SU-DHL-6 (cell line): ENCODE data around the gene PCNX4.

Experiments
- H2AFZ ChIP-seq: fragments of 200-600 bp; sonication (generic); 2 replicates; pipeline ENCODE4 v1.6.1; 2014; ENCODE audit warnings: low read depth, mild to moderate bottlenecking, moderate library complexity, mixed read lengths, antibody characterized with exemption, low read length; ENCODE audit not compliant: severe bottlenecking
- H3F3A ChIP-seq: fragments of 200-600 bp; shearing (Covaris generic); 2 replicates; pipeline ENCODE4 v1.6.0; 2016; ENCODE audit warnings: antibody characterized with exemption, mild to moderate bottlenecking; ENCODE audit not compliant: insufficient read depth
- H3K27ac ChIP-seq: fragments of 200-600 bp; sonication (generic); 2 replicates; pipeline ENCODE4 v1.5.1; 2016; ENCODE audit warnings: low read depth, mild to moderate bottlenecking, low read length, moderate library complexity, mixed read lengths
- H3K27me3 ChIP-seq: fragments of 200-600 bp; sonication (generic), shearing (Covaris generic); 2 replicates; pipeline ENCODE4 v1.6.0; 2014; ENCODE audit warnings: mild to moderate bottlenecking, low read length
- H3K36me3 ChIP-seq: fragments of 200-600 bp; sonication (generic); 2 replicates; pipeline ENCODE4 v1.6.1; 2014; ENCODE audit warnings: mild to moderate bottlenecking, low read length, mixed read lengths
- H3K4me2 ChIP-seq: fragments of 300-600, 200-600 bp; shearing (Covaris generic), sonication (generic); 2 replicates; pipeline ENCODE4 v1.6.0; 2014; ENCODE audit warnings: low read length, low read depth, mild to moderate bottlenecking; ENCODE audit not compliant: poor library complexity, severe bottlenecking
- H3K4me3 ChIP-seq: fragments of 200-600 bp; sonication (generic); 2 replicates; pipeline ENCODE4 v1.5.1; 2014; ENCODE audit warnings: antibody characterized with exemption, low read length, mild to moderate bottlenecking, mixed read lengths; ENCODE audit not compliant: insufficient read depth, poor library complexity, severe bottlenecking
- H3K79me2 ChIP-seq: fragments of 200-600 bp; sonication (generic); 2 replicates; pipeline ENCODE4 v1.6.1; 2014; ENCODE audit warnings: mild to moderate bottlenecking, low read length, moderate library complexity; ENCODE audit not compliant: insufficient read depth
- H3K9ac ChIP-seq: fragments of 200-600 bp; sonication (generic); 2 replicates; pipeline ENCODE4 v1.7.0; 2014; ENCODE audit warnings: mild to moderate bottlenecking, low read length
- H3K9me2 ChIP-seq: fragments of 200-600 bp; sonication (generic); replicated peaks from 2 replicates; pipeline ENCODE4 v1.6.1; 2014; ENCODE audit warnings: low read length; ENCODE audit not compliant: insufficient read depth
- H3K9me3 ChIP-seq: fragments of 200-600 bp; sonication (generic); 2 replicates; pipeline ENCODE4 v1.6.1; 2014; ENCODE audit warnings: low read length, mixed read lengths; ENCODE audit not compliant: insufficient read depth
- H4K20me1 ChIP-seq: fragments of 200-600 bp; sonication (generic); 2 replicates; pipeline ENCODE4 v1.6.1; 2014; ENCODE audit warnings: low read depth, mild to moderate bottlenecking, antibody characterized with exemption, low read length, moderate library complexity, mixed read lengths
- CTCF ChIP-seq: fragments of 200-600 bp; sonication (generic); IDR thresholded peaks from one replicate; pipeline ENCODE4 v1.5.1; 2017; ENCODE audit warnings: antibody characterized with exemption, mild to moderate bottlenecking, low read length, moderate library complexity; ENCODE audit not compliant: insufficient read depth, poor library complexity, severe bottlenecking
- EZH2phosphoT487 ChIP-seq: fragments of 200-600 bp; sonication (generic), shearing (Covaris generic); conservative IDR thresholded peaks from 2 replicates; pipeline ENCODE4 v1.6.1; 2018; ENCODE audit warnings: mild to moderate bottlenecking, antibody characterized with exemption, low read length, moderate library complexity, mixed read lengths

PCNX4 gene

GRCh38 chr14:60163693-60164092 is 72.0 kb downstream of the PCNX4 start:
- peaks cover 7% of the 10 kb centered on the region for H3F3A ChIP-seq
- H2AFZ ChIP-seq: no peak overlapping the region
- H3K9ac ChIP-seq: peak overlapping the region; percentile 86
- no peaks in the 10 kb centered on the region for H3K9me3 ChIP-seq
- no peaks in the 10 kb centered on the region for H4K20me1 ChIP-seq
- 0 out of 2 replicates have a peak overlapping the region, but pooled peaks have one; percentile 66 for H3K27ac ChIP-seq
- peak overlapping the region; percentile 92 for H3K4me2 ChIP-seq
- H3K4me3 ChIP-seq: peak overlapping the region; percentile 67
- no peaks in the 10 kb centered on the region for H3K27me3 ChIP-seq
- peaks cover 20% of the 10 kb centered on the region for H3K79me2 ChIP-seq
- TF ChIP-seq EZH2phosphoT487: no peak
- TF ChIP-seq CTCF: no peak
- no peaks in the 10 kb centered on the region for H3K9me2 ChIP-seq
- H3K36me3 ChIP-seq: no peaks in the 10 kb centered on the region

DNA sequence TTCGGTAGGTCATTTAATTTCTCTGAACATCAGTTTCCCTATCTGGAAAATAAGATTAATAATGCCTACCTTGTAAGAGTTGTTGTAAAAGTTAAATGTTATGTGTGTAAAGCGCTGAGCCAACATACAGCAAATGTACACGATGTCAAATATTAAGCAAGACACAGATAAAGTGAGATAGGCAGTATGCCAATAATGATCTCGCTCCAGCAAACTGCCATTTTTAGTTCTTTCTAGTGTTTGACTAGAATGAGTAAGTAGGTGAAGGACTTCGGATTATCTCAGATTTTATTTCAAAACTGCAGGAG is 72.6 kb downstream of the PCNX4 start:
- peak overlapping the region; percentile 86 for H3K9ac ChIP-seq
- peak overlapping the region; percentile 92 for H3K4me2 ChIP-seq
- H3K27ac ChIP-seq: peak overlapping the region; percentile 66
- TF ChIP-seq CTCF (no peak), EZH2phosphoT487 (no peak)
- H3K4me3 ChIP-seq: peak overlapping the region; percentile 67
- H4K20me1 ChIP-seq: no peaks in the 10 kb centered on the region
- no peaks in the 10 kb centered on the region for H3K9me2 ChIP-seq
- no peaks in the 10 kb centered on the region for H3K36me3 ChIP-seq
- no peaks in the 10 kb centered on the region for H3K9me3 ChIP-seq
- peak overlapping the region; percentile 95 for H2AFZ ChIP-seq
- peaks cover 13% of the 10 kb centered on the region for H3K79me2 ChIP-seq
- H3K27me3 ChIP-seq: no peaks in the 10 kb centered on the region
- H3F3A ChIP-seq: peaks cover 7% of the 10 kb centered on the region

DNA sequence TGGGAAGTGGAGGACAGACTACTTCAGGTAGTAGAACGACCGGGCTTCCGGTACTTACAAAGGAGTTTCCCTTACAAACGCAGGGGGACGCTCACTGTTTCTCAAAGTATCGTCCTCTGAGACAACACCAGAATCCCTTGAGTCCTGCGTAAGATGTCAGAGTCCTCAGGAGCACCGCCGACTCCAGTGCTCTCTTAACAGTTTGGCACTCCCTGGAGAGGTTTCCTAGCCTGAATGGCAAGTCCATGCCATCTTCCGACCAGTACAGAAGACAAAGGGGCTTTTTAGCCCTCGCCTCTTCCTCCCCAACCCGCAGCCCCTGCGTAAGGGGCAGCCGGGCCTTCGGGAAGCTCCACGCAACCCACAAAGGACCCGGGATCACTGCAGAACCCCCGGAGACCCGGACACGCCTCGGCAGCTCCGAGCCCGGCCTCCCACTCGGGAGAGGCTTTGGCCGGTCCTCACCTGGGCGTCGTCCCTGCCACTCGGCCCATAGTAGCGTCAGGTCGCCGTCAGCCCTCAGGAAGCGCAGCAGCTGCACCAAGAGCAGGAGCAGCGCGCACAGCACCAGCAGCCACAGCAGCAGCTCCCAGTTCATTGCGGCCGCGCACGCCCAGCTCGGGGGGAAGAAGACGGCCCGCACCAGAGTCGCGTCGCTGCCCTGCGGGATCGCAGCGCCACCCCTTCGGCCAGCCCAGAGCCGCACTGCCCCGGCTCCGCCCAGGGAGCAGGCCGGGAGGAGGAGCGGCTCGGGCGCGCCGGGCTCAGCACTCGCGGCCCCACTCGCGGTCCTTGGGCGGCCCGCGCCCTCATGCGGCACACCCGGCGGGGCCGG is 73.2 kb downstream of the PCNX4 start, which contains the start of gene DHRS7:
DHRS7 (minus strand) TSS at position 687 of the 835 bp plus-strand sequence; CDS start at position 598, 89 bp downstream.
- peak within 1 kb of the TSS; percentile 92 for H3K4me2 ChIP-seq
- no peaks in the 10 kb centered on the region for H3K9me3 ChIP-seq
- H2AFZ ChIP-seq: peak within 1 kb of the TSS; percentile 95
- no peaks in the 10 kb centered on the region for H3K9me2 ChIP-seq
- TF ChIP-seq CTCF (peak; percentile 52), EZH2phosphoT487 (no peak)
- peak within 1 kb of the TSS; percentile 66 for H3K27ac ChIP-seq
- H3K79me2 ChIP-seq: peaks cover 13% of the 10 kb centered on the region
- H3K36me3 ChIP-seq: no peaks in the 10 kb centered on the region
- peak within 1 kb of the TSS; percentile 86 for H3K9ac ChIP-seq
- peak within 1 kb of the TSS; percentile 67 for H3K4me3 ChIP-seq
- peaks cover 7% of the 10 kb centered on the region for H3F3A ChIP-seq
- no peaks in the 10 kb centered on the region for H4K20me1 ChIP-seq
- no peaks in the 10 kb centered on the region for H3K27me3 ChIP-seq
